HS-5 (cell line): ENCODE results near the gene PRKCA.

ENCODE experiments used
- DNase-seq: peaks from one replicate; pipeline ENCODE4 v3.0.0-alpha.2; 2012; ENCODE audit warnings: low read depth

Gene PRKCA

GRCh38 chr17:66810951-66811682, 508.7 kb downstream of the PRKCA start:
- DNase-seq: no peak

DNA sequence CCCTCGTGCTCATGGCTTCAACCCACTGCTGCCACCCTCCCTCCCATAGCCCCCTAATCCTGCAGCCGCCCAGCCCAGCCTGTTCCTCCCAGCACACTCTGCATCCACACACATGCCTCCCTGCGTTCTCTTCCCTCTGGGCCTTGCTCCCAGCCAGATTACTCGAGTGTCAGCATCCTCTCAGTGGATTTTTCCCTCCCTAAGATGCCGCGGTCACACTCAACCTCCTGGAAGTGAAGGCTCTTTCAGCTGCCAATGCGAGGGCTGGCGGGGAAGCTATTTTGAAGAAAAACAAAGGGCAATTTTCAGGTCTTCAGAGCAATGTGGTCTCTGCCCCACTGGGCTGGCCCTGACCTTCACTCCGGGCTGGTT, 509.3 kb downstream of the PRKCA start:
- no peak for DNase-seq

- DNase-seq: no peak
These were observed 510.2 kb downstream of the PRKCA start for GRCh38 chr17:66812571-66812970.

DNA sequence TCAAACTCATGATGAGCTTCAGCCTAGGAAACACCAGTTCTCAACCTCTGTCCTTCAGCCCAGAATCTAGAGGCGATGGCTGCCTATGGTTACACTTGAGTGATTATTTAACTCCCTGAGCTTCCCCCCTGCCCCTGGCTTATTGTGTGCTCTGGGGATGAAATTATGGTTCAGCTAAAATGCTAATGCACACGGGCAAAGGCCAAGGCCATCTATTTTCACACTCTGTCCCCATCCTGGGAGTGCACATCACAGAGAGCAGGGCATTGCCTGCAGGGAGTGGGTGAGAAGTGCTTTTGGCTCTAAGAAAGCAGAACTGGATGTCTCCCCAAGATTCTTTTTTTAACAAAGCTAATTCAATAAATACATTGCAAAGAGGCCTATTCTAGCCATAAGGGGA, 510.9 kb downstream of the PRKCA start:
- DNase-seq: no peak

GRCh38 chr17:66814026-66814425, 511.6 kb downstream of the PRKCA start:
- DNase-seq: no peak

GRCh38 chr17:66814570-66814969, 512.2 kb downstream of the PRKCA start:
- no peak for DNase-seq

- no peak for DNase-seq
These were observed 515.3 kb downstream of the PRKCA start for GRCh38 chr17:66817750-66818149.

DNA sequence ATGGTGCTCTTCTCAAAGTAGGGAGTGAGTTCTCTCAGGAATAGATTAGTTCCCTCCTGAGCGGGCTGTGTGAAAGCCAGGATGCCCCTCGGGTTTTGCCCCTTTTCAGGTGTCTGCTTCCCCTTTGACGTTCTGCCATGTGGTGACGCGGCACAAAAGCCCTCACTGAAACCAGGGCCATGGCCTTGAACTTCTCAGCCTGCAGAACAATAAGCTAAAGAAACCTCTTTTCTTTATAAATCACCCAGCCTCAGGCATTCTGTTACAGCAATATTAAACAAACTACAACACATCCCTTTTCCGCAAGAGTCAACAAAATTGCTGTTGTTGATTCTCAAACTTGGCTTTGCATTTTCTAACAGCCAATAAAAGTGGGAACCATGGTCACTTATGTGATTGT, 517.1 kb downstream of the PRKCA start:
- DNase-seq: no peak

DNA sequence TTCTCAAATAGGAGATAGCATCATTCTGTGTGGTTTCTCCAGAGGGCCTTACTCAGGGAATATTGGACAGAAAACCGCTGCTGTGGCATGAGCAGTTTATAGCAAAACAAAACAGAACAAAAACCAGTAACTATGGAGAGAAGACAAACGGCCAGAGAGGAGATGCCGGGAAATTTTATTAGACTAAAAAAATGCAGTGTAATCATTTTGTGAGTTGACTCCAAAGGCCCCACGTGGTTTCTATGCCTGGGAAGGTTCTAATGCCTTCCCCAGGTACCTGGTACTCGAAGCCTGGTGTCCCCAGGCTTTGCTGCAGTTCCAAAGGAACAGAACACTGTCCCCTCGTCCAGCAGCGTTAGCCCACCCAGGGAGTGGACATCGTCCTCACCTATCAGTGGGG, 519.6 kb downstream of the PRKCA start:
- no peak for DNase-seq

DNA sequence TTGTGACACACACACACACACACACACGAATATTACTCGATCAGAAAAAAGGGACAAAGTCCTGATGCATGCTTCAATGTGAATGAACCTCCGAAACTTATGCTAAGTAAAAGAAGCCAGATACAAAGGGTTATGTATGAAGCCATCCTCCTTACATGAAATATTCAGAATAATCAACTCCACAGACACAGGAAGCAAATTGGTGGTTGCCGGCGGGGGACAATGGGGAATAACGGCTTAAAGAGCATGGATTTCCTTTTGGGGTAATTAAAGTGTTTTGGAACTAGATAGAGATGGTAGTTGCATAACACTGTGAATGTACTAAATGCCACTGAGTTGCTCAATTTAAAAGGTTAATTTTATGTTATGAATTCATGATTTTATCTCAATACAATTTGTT, 524.4 kb downstream of the PRKCA start:
- DNase-seq: no peak

DNA sequence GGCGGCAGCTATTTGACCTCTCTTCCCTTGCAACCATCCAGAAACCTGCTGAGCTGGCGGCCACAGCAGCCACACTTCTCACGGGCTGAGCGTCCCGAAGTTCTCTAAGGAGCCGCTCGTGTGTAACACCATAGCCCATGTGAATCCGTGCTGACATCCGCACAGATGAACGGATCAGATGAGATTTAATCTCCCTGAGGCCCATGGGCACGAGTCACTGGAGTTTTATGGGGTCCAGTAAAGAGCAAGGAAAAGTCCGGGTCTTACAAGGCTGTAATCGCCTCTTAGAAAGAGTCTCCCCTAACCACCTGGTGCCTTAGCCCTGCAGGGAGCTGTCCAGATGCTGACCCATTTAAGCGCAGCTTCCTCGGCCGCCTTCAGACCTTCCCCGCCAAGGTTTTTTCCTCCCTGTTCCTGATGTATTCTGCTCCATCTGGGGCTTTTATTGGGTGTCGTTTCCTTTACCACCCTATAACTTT, 527.0 kb downstream of the PRKCA start:
- DNase-seq: no peak

GRCh38 chr17:66829883-66830282, 527.5 kb downstream of the PRKCA start:
- DNase-seq: no peak

GRCh38 chr17:66830451-66830850, 528.0 kb downstream of the PRKCA start:
- DNase-seq: no peak

DNA sequence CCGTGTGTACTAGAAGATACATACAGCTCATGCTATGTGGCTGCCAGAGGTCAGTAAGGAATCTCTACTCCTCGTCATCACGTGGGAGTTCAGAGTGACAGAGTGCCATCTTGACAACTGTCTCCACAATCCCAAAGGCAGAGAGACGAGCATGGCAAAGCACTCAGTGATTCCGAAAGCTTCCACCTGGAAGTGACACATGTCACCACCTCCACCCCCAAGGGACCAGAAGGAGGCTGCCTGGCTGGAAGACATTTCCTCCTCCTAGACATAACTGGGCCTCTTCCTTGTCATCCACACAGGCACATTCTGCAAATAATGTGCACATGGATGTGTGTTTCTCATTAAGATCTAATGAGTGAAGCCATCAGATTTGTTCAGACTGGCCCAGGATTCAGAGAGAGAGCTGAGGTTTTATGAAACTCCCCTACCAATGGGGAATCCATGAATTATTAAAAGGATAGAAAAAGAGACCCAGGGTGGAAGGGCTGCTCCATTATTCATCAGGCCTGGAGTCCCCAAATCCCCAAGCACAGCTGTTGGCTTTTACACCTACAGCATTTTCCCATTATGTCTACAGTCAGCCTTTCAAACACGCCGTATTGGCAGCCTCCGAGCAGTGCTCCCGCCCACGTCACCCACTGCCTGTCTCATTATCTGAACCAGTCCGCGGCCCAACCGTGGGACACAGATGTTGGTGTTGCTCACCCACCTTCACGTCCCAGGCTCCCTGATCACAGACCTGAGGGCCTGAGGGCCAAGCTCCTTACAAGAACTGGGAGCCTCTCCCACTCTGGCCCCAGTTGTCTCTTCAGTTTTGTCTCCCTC, 529.2 kb downstream of the PRKCA start:
- no peak for DNase-seq

DNA sequence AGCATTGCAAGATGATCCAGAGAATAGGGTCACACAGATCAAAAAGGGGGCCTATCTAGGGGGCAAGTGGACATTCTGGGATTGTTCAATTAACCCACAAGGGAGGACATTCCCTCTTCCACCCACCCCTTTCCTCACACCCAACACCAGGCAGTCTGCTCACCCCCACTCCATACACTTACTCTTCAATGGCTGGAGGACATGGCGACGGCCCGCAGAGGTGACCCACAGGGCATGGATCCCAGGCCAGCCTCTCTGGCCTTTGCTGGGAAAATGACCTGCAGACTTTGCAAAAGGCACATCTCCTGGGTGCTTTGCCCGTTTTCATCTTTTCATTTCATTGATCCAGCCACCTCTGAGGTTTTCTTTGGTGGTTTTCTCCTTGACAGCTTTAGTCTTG, 530.8 kb downstream of the PRKCA start:
- DNase-seq: no peak

- DNase-seq: no peak
These were observed 532.1 kb downstream of the PRKCA start for GRCh38 chr17:66834426-66834918.

DNA sequence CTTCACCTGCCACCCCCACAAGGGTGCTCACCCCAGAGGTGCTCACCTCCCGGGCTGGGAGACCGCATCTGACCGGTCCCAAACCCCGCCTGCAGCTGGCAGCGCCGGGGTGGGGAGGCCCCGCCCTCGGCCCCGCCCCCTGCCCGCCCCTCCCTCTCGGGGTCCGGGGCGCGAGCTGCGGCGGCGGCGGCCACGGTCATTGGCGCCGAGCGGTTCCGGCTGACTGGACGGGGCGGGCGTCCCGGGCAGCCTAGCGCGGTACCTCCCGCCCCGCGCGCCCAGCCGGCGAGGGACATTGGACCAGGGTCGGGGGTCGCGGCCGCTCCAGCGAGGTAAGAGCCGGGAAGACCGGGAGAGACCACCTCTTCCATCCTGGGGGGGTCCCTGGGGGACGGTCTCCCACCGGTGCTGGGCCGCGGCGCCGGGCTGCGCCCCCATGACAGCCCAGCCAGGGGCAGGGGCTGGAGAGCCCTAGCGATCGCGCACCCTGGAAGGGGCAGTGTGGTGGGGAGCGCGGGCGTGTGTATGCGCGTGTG, 532.6 kb downstream of the PRKCA start, which contains the start of gene CACNG5:
CACNG5 (plus strand) TSS at position 199 of the 536 bp plus-strand sequence. CDS start 42,216 bp downstream, outside the sequence.
- DNase-seq: no peak

DNA sequence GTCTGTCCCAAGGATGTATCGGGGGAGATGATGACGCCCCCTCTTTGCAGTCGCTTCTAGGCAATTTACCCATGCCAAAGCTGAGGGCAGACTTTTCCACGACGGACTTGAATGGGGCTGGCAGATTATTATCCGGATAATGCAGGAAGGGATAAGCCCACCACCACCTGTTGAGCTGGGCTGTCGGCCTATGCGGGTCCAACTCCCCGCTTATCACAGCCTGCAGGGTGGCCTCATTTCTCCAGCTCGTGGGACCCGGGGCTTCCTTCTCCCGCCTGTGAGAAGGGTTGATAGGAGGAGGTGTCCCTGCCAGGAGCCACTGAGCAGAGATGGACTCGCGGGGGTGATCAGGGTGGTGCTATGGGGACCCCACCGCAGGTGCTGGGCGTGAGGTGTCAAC, 533.1 kb downstream of the PRKCA start:
- no peak for DNase-seq

DNA sequence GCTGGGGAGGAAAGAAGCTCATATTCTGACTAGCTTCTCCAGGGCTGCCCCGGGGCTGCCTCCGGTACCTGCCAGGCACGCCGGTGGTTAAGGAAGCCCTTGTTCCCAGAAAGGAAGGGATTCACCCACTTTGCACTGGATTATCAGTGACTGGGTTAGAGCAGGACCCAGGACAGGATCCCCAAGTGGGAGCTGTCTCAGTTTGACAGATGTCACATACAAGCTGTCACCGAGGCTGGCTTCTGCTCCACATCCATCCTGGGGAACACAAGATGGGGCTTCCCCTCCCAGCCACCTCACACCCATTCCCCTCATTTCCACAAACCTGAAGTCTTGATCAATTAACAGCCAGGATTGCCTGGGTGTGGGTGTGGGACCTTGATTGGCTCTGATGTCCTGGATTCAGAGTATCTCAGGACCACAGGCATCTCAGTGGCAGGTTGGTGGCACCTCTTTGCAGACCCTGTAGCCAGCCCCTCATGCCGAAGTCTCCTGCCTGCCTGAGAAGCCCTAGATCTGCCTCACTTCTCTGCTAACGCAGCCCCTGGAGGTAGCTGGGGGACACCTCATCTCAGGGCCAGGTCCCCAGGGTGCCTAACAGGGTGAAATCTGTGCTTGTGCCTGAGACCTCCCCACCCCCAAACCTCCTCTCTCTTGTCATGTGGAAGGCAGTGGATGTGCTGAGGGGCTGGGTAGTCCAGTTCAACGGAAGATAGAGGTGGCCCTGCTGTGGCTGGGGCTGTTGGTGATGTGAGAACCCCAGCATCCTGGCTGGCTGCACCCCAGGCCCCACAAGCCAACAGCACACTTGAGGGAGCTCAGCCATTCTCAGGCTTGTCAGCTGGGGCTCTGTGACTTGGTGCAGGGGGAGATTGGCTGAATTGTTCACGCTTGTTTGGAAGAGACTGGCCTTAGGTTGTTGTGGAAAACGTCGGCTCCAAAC, 533.9 kb downstream of the PRKCA start:
- no peak for DNase-seq

DNA sequence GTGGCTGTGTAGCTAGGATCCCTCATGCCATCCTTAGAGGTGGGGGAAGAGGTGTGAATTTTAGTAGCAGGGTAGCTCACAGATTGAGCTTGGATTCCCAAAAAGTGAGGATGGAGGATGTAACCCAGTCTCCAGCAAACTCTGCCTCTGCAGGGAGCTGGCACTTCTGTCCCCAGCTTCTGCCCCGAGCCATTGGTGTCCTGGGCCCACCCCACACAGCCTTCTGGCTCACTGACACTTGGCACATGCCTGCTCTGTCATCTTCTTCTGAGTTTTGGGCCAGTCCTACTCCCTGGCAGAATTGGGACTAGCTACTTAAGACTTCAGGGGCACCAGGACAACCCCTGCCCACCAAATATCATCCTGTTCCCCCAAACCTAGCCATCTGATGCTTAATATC, 534.8 kb downstream of the PRKCA start:
- DNase-seq: no peak

- no peak for DNase-seq
These were observed 535.7 kb downstream of the PRKCA start for GRCh38 chr17:66837885-66838665.
